SK-N-DZ (cell line): ENCODE results near the gene AATF.
"Not testable (repeated sequence)": the region's sequence is repeated elsewhere in the genome, so short reads cannot be mapped to it uniquely, and the experiment has no call there.

Experiments used
- DNase-seq: peaks from one replicate; pipeline ENCODE4 v3.0.0-alpha.2; 2015; ENCODE audit warnings: low spot score

Gene AATF

GRCh38 chr17:37073464-37073863 lies 124.7 kb downstream of the AATF start:
- DNase-seq, result not testable (repeated sequence)

GRCh38 chr17:37079065-37079708 lies 130.4 kb downstream of the AATF start:
- no peak for DNase-seq

- no peak for DNase-seq
Observed at GRCh38 chr17:37079735-37080134, 131.0 kb downstream of the AATF start.

- no peak for DNase-seq
Observed at GRCh38 chr17:37081287-37081686, 132.5 kb downstream of the AATF start.

GRCh38 chr17:37082311-37082860 lies 133.6 kb downstream of the AATF start:
- DNase-seq, result no peak

GRCh38 chr17:37082985-37083384 lies 134.2 kb downstream of the AATF start:
- DNase-seq, result no peak

- no peak for DNase-seq
Observed at GRCh38 chr17:37083456-37083855, 134.7 kb downstream of the AATF start.

- DNase-seq, result no peak
Observed at GRCh38 chr17:37084372-37084771, 135.6 kb downstream of the AATF start.

- DNase-seq, result no peak
Observed at GRCh38 chr17:37086334-37086733, 137.6 kb downstream of the AATF start.

GRCh38 chr17:37086948-37087347 lies 138.2 kb downstream of the AATF start:
- no peak for DNase-seq

GRCh38 chr17:37087683-37088082 lies 138.9 kb downstream of the AATF start:
- no peak for DNase-seq

- DNase-seq, result no peak
Observed at GRCh38 chr17:37088459-37088858, 139.7 kb downstream of the AATF start.

- DNase-seq, result no peak
Observed at GRCh38 chr17:37088913-37089312, 140.2 kb downstream of the AATF start.

- DNase-seq, result no peak
Observed at GRCh38 chr17:37089956-37090355, 141.2 kb downstream of the AATF start.

- no peak for DNase-seq
Observed at GRCh38 chr17:37090941-37091340, 142.2 kb downstream of the AATF start.

- no peak for DNase-seq
Observed at GRCh38 chr17:37092071-37092470, 143.3 kb downstream of the AATF start.

GRCh38 chr17:37092701-37093100 lies 143.9 kb downstream of the AATF start:
- no peak for DNase-seq

- no peak for DNase-seq
Observed at GRCh38 chr17:37094391-37094790, 145.6 kb downstream of the AATF start.

- no peak for DNase-seq
Observed at GRCh38 chr17:37096071-37096470, 147.3 kb downstream of the AATF start.

- no peak for DNase-seq
Observed at GRCh38 chr17:37097154-37097553, 148.4 kb downstream of the AATF start.

GRCh38 chr17:37098152-37098551 lies 149.4 kb downstream of the AATF start:
- no peak for DNase-seq

- no peak for DNase-seq
Observed at GRCh38 chr17:37098910-37099664, 150.3 kb downstream of the AATF start.

- no peak for DNase-seq
Observed at GRCh38 chr17:37100231-37100630, 151.5 kb downstream of the AATF start.
